Spleen (tissue), 11 donors: Measurements from ENCODE around the gene HGS. TPM values are rescaled to one million over a fixed set of nuclear protein-coding genes. Genes with fewer than 3 reads are reported as not detected.

Source experiments
- DNase-seq: peaks from one replicate; pipeline ENCODE4 v3.0.0-alpha.2; 2020
- H3K27ac ChIP-seq, 8 donors: fragments of 200-600 bp; sonication (generic) in 7 of 8; 1 replicate in 4 of 8; 2 replicates in 4 of 8; pipeline versions ENCODE4 v1.5.0 to v1.8.0; 2016 to 2021; ENCODE audit warnings: inconsistent platforms in 4 of 8, mild to moderate bottlenecking in 4 of 8, moderate library complexity in 1 of 8
- H3K27me3 ChIP-seq, 7 donors: fragments of 200-600 bp; sonication (generic) in 6 of 7; replicated peaks in 1 of 7; 1 replicate in 4 of 7; 2 replicates in 3 of 7; pipeline versions ENCODE4 v1.5.0 to v1.8.0; 2016 to 2021; ENCODE audit warnings: inconsistent platforms in 3 of 7, mild to moderate bottlenecking in 1 of 7
- H3K36me3 ChIP-seq, 6 donors: fragments of 200-600 bp; sonication (generic) in 5 of 6; 1 replicate in 4 of 6; 2 replicates in 2 of 6; pipeline versions ENCODE4 v1.5.0 to v1.8.0; 2016 to 2021; ENCODE audit warnings: inconsistent platforms in 2 of 6
- H3K4me1 ChIP-seq, 6 donors: fragments of 200-600 bp; sonication (generic) in 5 of 6; 1 replicate in 3 of 6; 2 replicates in 3 of 6; pipeline versions ENCODE4 v1.5.0 to v1.8.0; 2016 to 2021; ENCODE audit warnings: inconsistent platforms in 3 of 6
- H3K4me3 ChIP-seq, 8 donors: fragments of 200-600 bp; sonication (generic) in 7 of 8; 1 replicate in 4 of 8; 2 replicates in 4 of 8; pipeline versions ENCODE4 v1.5.0 to v1.8.0; 2016 to 2021; ENCODE audit warnings: inconsistent platforms in 4 of 8, mild to moderate bottlenecking in 4 of 8, moderate library complexity in 2 of 8
- H3K9me3 ChIP-seq, 8 donors: fragments of 200-600 bp; sonication (generic) in 7 of 8; 1 replicate in 4 of 8; 2 replicates in 4 of 8; pipeline versions ENCODE4 v1.5.0 to v1.8.0; 2016 to 2021; ENCODE audit warnings: inconsistent platforms in 4 of 8
- POLR2A ChIP-seq, 3 donors: fragments of 450-650 bp; IDR thresholded peaks; one replicate each; pipeline ENCODE4 v1.5.1; 2017; ENCODE audit warnings: antibody characterized with exemption in 3 of 3, mild to moderate bottlenecking in 1 of 3
- POLR2AphosphoS5 ChIP-seq, 3 donors: sonication (generic); formaldehyde crosslinking; IDR thresholded peaks; one replicate each; pipeline ENCODE4 v1.5.1; 2017; ENCODE audit warnings: antibody characterized with exemption in 3 of 3
- WGBS, 5 donors: extraction: QIAGEN DNeasy Blood & Tissue Kit in 3 of 5; methylation state at CpG; one replicate each; pipeline versions ENCODE4 v1.1.5 to v1.1.7; 2013 to 2018; 5-methylcytosine and 5-hydroxymethylcytosine counted together
- intact Hi-C: fragments of 100-400 bp; cut with DNase I; formaldehyde crosslinking; loops from one replicate; pipeline ENCODE4 v1.15.0; 2023; ENCODE audit warnings: low total_unique reads
- polyA plus RNA-seq, 3 donors: library from polyadenylated mRNA; stranded (reverse); fragments of 200-250 nt; gene quantifications; one replicate each; pipeline ENCODE4 v1.2.1, GENCODE V29; 2013
- total RNA-seq, 7 donors: library from RNA; depleted of rRNA in 3 of 7; stranded (reverse); fragments of >200 nt in 3 of 7; fragmentation: NEBNext Ultra II Directional in 4 of 7; extraction: Animal tissue kit (Norgen Biotek cat#: 25700) in 4 of 7; gene quantifications; one replicate each; pipeline versions ENCODE4 v1.1.0 to v1.2.1, GENCODE V29; 2016 to 2021
- TF ChIP-seq, protein P1 (sequence below), 11 experiments: fragments of 200-600 bp in 7 of 11; fragments of 450-650 bp in 4 of 11; sonication (generic) in 4 of 11; IDR thresholded peaks in 8 of 11; conservative IDR thresholded peaks in 3 of 11; 1 replicate in 7 of 11; 2 replicates in 4 of 11; pipeline versions ENCODE4 v1.4.0 to v1.8.0; 2016 to 2021; ENCODE audit warnings: antibody characterized with exemption in 11 of 11, inconsistent platforms in 4 of 11, mild to moderate bottlenecking in 1 of 11
- donor health status: healthy with polysubstance abuse.
- donor health status: DM: no; HTN: no; CAD: no; lungs with moderate emphysema.
- donor health status: DM: no; HTN: no; CAD: no.
- donor health status: Bipolar disorder and iron deficiency.
- donor health status: healthy.
- donor health status: DM: no; HTN: no; CAD: no.
- donor health status: DM: yes; HTN: yes; CAD: no.

The HGS gene
- total and polyA plus RNA-seq, 10 donors, result 61.3 to 134 (median 106) TPM

DNA sequence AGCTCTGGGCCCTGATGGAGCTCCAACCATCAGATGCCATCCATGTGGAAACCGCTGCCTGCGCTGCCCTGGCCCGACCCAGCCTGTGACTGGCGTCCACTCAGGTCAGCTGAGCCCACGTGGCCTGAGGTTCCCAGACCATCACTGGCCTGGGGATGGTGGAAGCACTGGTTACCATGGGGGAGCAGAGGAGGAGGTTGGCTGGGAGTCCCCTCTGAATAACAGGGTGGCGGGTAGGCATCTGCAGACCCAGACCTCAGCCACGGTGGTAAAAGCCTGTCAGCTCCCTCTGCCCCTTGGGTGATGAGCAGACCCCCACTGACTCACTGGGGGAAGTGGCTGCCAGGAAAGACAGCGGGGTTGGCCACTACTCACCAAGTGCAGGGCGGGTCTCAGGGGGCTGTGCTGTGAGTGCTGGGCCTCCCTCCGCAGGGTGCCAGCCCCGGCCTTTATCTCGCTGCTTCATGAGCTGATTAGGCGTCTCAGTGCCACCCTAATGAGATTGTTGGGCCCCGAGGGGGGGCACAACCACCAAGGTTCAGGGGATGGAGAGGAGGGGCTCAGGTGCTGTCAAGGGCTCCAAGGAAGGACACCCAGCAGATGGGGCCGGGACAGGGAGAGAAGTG, 27.6 kb upstream of the HGS start, which contains the start of gene PDE6G:
TSS of gene PDE6G (minus strand) at position 425 of the 626 bp plus-strand sequence. CDS start 3,237 bp downstream, outside the sequence.
- peaks cover 0 to 42% (median 10%) of the 10 kb centered on the region in 7 donors for H3K27me3 ChIP-seq
- DNase-seq, result no peak
- WGBS, 5 donors, result 85 to 95% (median 92%) methylated on average over 11 to 15 of the region's 15 CpGs
- TF ChIP-seq POLR2A (IDR thresholded peaks at IDR 0.05), result no peak
- no peak for TF ChIP-seq POLR2AphosphoS5 (IDR thresholded peaks at IDR 0.05)
- TF ChIP-seq, protein P1, sequence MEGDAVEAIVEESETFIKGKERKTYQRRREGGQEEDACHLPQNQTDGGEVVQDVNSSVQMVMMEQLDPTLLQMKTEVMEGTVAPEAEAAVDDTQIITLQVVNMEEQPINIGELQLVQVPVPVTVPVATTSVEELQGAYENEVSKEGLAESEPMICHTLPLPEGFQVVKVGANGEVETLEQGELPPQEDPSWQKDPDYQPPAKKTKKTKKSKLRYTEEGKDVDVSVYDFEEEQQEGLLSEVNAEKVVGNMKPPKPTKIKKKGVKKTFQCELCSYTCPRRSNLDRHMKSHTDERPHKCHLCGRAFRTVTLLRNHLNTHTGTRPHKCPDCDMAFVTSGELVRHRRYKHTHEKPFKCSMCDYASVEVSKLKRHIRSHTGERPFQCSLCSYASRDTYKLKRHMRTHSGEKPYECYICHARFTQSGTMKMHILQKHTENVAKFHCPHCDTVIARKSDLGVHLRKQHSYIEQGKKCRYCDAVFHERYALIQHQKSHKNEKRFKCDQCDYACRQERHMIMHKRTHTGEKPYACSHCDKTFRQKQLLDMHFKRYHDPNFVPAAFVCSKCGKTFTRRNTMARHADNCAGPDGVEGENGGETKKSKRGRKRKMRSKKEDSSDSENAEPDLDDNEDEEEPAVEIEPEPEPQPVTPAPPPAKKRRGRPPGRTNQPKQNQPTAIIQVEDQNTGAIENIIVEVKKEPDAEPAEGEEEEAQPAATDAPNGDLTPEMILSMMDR (IDR thresholded peaks at IDR 0.05 in 8 of 11, conservative IDR thresholded peaks at IDR 0.05 in 3 of 11), result no peak
- H3K27ac ChIP-seq, result no peak within 1 kb of the TSS
- no peaks in the 10 kb centered on the region for H3K9me3 ChIP-seq
- H3K36me3 ChIP-seq, result no peaks in the 10 kb centered on the region
- H3K4me1 ChIP-seq, result peaks cover 0 to 42% (median 12%) of the 10 kb centered on the region in 6 donors
- no peak within 1 kb of the TSS for H3K4me3 ChIP-seq
- intact Hi-C loops, result no loop called here

DNA sequence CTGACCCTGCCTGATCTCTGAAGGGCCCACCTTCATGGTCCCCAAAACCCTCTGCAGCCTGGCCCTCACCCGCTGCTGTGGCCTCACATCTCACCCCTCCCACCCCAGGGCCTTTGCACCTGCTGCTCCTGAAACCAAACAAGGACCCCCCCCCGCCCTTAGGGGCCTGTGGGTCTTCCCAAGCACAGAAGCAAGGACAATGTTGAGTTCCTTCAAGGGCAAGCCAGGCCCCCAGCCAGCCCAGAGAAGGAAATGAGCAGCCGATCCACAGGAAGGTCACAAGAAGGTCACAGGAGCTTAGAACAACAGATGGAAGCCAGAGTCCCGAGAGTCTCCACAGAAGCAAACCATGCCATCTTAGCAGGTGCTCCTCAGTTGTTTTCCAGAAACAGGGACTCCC, 27.0 kb upstream of the HGS start:
- TF ChIP-seq POLR2A (IDR thresholded peaks at IDR 0.05) (no peak), POLR2AphosphoS5 (IDR thresholded peaks at IDR 0.05) (no peak)
- TF ChIP-seq, protein P1 (IDR thresholded peaks at IDR 0.05 in 8 of 11, conservative IDR thresholded peaks at IDR 0.05 in 3 of 11), result no peak
- H3K27ac ChIP-seq, result no peak overlapping the region

DNA sequence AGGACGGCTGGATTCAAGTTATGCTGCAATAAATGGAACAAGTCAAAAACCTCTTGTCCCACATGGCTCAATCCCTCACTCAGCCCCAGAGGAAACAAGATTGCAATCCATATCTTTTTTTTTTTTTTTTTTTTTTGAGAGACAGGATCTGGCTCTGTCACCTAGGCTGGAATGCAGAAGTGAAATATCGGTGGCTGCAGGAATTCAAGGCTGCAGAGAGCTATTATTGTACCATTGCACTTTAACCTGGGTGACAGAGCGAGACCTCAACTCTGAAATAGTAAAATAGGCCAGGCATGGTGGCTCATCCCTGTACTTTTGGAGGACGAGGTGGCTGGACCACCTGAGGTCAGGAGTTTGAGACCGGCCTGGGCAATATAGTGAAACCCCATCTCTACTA, 24.8 kb upstream of the HGS start:
- Histone ChIP-seq H3K36me3 (peaks cover 0 to 3% (median 0%) of the 10 kb centered on the region in 6 donors), H3K27me3 (peaks cover 0 to 16% (median under 1%) of the 10 kb centered on the region in 7 donors), H3K4me3 (no peak overlapping the region), H3K4me1 (peaks cover 0 to 47% (median 3%) of the 10 kb centered on the region in 6 donors), H3K27ac (no peak overlapping the region), H3K9me3 (no peaks in the 10 kb centered on the region)
- TF ChIP-seq, protein P1 (IDR thresholded peaks at IDR 0.05 in 8 of 11, conservative IDR thresholded peaks at IDR 0.05 in 3 of 11), result no peak
- intact Hi-C loops, result no loop called here
- DNase-seq, result no peak
- WGBS, 5 donors, result 72 to 92% (median 77%) methylated on average over 5 of the region's 5 CpGs

More for the DNA sequence above, 27.0 kb upstream of the HGS start:
- no peaks in the 10 kb centered on the region for H3K9me3 ChIP-seq
- intact Hi-C loops, result no loop called here
- no peaks in the 10 kb centered on the region for H3K36me3 ChIP-seq
- peaks cover 0 to 36% (median 10%) of the 10 kb centered on the region in 7 donors for H3K27me3 ChIP-seq
- WGBS, 5 donors, result 43 to 62% (median 49%) methylated on average over 3 to 4 of the region's 4 CpGs
- H3K4me1 ChIP-seq, result peaks cover 0 to 42% (median 12%) of the 10 kb centered on the region in 6 donors
- no peak overlapping the region for H3K4me3 ChIP-seq
- DNase-seq, result no peak

DNA sequence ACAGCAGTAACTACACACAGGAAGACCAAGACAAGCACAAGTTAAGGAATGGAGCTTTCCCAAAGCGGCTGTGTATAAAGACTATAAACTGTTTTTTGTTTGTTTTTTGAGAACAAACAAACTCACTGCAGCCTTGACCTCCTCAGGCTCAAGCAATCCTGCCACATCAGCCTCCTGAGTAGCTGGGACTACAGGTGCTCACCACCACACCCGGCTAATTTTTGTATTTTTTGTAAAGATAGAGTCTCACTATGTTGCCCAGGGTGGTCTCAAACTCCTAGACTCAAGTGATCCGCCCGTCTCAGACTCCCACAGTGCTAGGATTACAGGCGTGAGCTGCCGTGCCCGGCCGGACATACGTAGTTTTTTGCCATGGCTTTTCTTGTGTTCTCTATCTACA, 23.4 kb upstream of the HGS start:
- Histone ChIP-seq H3K4me3 (no peak overlapping the region), H3K36me3 (peaks cover 0 to 16% (median 6%) of the 10 kb centered on the region in 6 donors), H3K9me3 (no peaks in the 10 kb centered on the region), H3K4me1 (peaks cover 6 to 52% (median 12%) of the 10 kb centered on the region in 6 donors), H3K27ac (no peak overlapping the region), H3K27me3 (peaks cover 0 to 2% (median 0%) of the 10 kb centered on the region in 7 donors)
- 91 to 96% (median 95%) methylated on average over 9 of the region's 9 CpGs for WGBS, 5 donors
- TF ChIP-seq POLR2A (IDR thresholded peaks at IDR 0.05), result no peak
- TF ChIP-seq, protein P1 (IDR thresholded peaks at IDR 0.05 in 8 of 11, conservative IDR thresholded peaks at IDR 0.05 in 3 of 11), result no peak
- TF ChIP-seq POLR2AphosphoS5 (IDR thresholded peaks at IDR 0.05), result no peak
- intact Hi-C loops, result no loop called here
- DNase-seq, result no peak
